DMS 273 treated with DMSO at 0.1 percent for 48 hours (cell line): ENCODE measurements around the gene UBE3A.

Source experiments
- DNase-seq: peaks from one replicate; lab custom pipeline; 2025; lab: John Stamatoyannopoulos, UW

UBE3A gene

GRCh38 chr15:25403771-25404170 lies 35.1 kb downstream of the UBE3A start:
- DNase-seq, result no peak

GRCh38 chr15:25402342-25402741 lies 36.5 kb downstream of the UBE3A start:
- no peak for DNase-seq

GRCh38 chr15:25401501-25401900 lies 37.3 kb downstream of the UBE3A start:
- no peak for DNase-seq

- DNase-seq, result no peak
Measured at GRCh38 chr15:25397100-25397499, 41.7 kb downstream of the UBE3A start.

- DNase-seq, result no peak
Measured at GRCh38 chr15:25394898-25395297, 43.9 kb downstream of the UBE3A start.

- no peak for DNase-seq
Measured at GRCh38 chr15:25392806-25393205, 46.0 kb downstream of the UBE3A start.

GRCh38 chr15:25391971-25392721 lies 46.7 kb downstream of the UBE3A start:
- DNase-seq, result no peak

GRCh38 chr15:25385986-25386385 lies 52.8 kb downstream of the UBE3A start:
- no peak for DNase-seq

GRCh38 chr15:25381579-25381978 lies 57.2 kb downstream of the UBE3A start:
- no peak for DNase-seq

- no peak for DNase-seq
Measured at GRCh38 chr15:25378501-25378901, 60.3 kb downstream of the UBE3A start.

GRCh38 chr15:25375557-25375956 lies 63.3 kb downstream of the UBE3A start:
- no peak for DNase-seq

- DNase-seq, result no peak
Measured at GRCh38 chr15:25374143-25374542, 64.7 kb downstream of the UBE3A start.

GRCh38 chr15:25372298-25372697 lies 66.5 kb downstream of the UBE3A start:
- DNase-seq, result no peak

GRCh38 chr15:25368850-25369249 lies 70.0 kb downstream of the UBE3A start:
- no peak for DNase-seq

- no peak for DNase-seq
Measured at GRCh38 chr15:25366058-25366457, 72.8 kb downstream of the UBE3A start.

GRCh38 chr15:25362545-25362944 lies 76.3 kb downstream of the UBE3A start:
- DNase-seq, result no peak

- DNase-seq, result no peak
Measured at GRCh38 chr15:25347707-25348106, 91.1 kb downstream of the UBE3A start.

GRCh38 chr15:25346371-25346770 lies 92.5 kb downstream of the UBE3A start:
- DNase-seq, result no peak

GRCh38 chr15:25345943-25346342 lies 92.9 kb downstream of the UBE3A start:
- DNase-seq, result no peak

- DNase-seq, result no peak
Measured at GRCh38 chr15:25342629-25343028, 96.2 kb downstream of the UBE3A start.

- DNase-seq, result no peak
Measured at GRCh38 chr15:25339431-25339830, 99.4 kb downstream of the UBE3A start.

- DNase-seq, result no peak
Measured at GRCh38 chr15:25335279-25335678, 103.5 kb downstream of the UBE3A start.

GRCh38 chr15:25333049-25333448 lies 105.8 kb downstream of the UBE3A start:
- DNase-seq, result no peak

- no peak for DNase-seq
Measured at GRCh38 chr15:25332306-25332705, 106.5 kb downstream of the UBE3A start.
